ENCODE results near the gene LNX2.

Gene LNX2

GRCh38 chr13:27605610-27606200 lies 14.6 kb downstream of the LNX2 start:
- DNase-seq (ENCODE audit: low read depth) = no peak

- no peak for DNase-seq (ENCODE audit: low read depth)
Measured at GRCh38 chr13:27605099-27605498, 15.2 kb downstream of the LNX2 start.

GRCh38 chr13:27601803-27602202 lies 18.5 kb downstream of the LNX2 start:
- no peak for DNase-seq (ENCODE audit: low read depth)

GRCh38 chr13:27601208-27601607 lies 19.1 kb downstream of the LNX2 start:
- DNase-seq (ENCODE audit: low read depth) = no peak

GRCh38 chr13:27600711-27601110 lies 19.6 kb downstream of the LNX2 start:
- DNase-seq (ENCODE audit: low read depth) = no peak

- no peak for DNase-seq (ENCODE audit: low read depth)
Measured at GRCh38 chr13:27599845-27600553, 20.3 kb downstream of the LNX2 start.

GRCh38 chr13:27599096-27599495 lies 21.2 kb downstream of the LNX2 start:
- DNase-seq (ENCODE audit: low read depth) = no peak

- no peak for DNase-seq (ENCODE audit: low read depth)
Measured at GRCh38 chr13:27595055-27595811, 25.1 kb downstream of the LNX2 start.

- DNase-seq (ENCODE audit: low read depth) = no peak
Measured at GRCh38 chr13:27593267-27593666, 27.1 kb downstream of the LNX2 start.

- no peak for DNase-seq (ENCODE audit: low read depth)
Measured at GRCh38 chr13:27592865-27593264, 27.5 kb downstream of the LNX2 start.

GRCh38 chr13:27588405-27588804 lies 31.9 kb downstream of the LNX2 start:
- DNase-seq (ENCODE audit: low read depth) = no peak

GRCh38 chr13:27587095-27587746 lies 33.1 kb downstream of the LNX2 start:
- DNase-seq (ENCODE audit: low read depth) = no peak

- DNase-seq (ENCODE audit: low read depth) = no peak
Measured at GRCh38 chr13:27583645-27584044, 36.7 kb downstream of the LNX2 start.

GRCh38 chr13:27578121-27579030 lies 42.0 kb downstream of the LNX2 start:
- DNase-seq (ENCODE audit: low read depth) = no peak

- no peak for DNase-seq (ENCODE audit: low read depth)
Measured at GRCh38 chr13:27574661-27575060, 45.7 kb downstream of the LNX2 start.

- no peak for DNase-seq (ENCODE audit: low read depth)
Measured at GRCh38 chr13:27573265-27573664, 47.1 kb downstream of the LNX2 start.

GRCh38 chr13:27572234-27572901 lies 48.0 kb downstream of the LNX2 start:
- DNase-seq (ENCODE audit: low read depth) = no peak

- no peak for DNase-seq (ENCODE audit: low read depth)
Measured at GRCh38 chr13:27570906-27571305, 49.4 kb downstream of the LNX2 start.

GRCh38 chr13:27569405-27569804 lies 50.9 kb downstream of the LNX2 start:
- DNase-seq (ENCODE audit: low read depth) = no peak

- DNase-seq (ENCODE audit: low read depth) = no peak
Measured at GRCh38 chr13:27565818-27566217, 54.5 kb downstream of the LNX2 start.

- no peak for DNase-seq (ENCODE audit: low read depth)
Measured at GRCh38 chr13:27562457-27562856, 57.9 kb downstream of the LNX2 start.
